B cell (primary cell): ENCODE results near the gene FLT1.

Experiments
- CTCF ChIP-seq: fragments of 200-600 bp; IDR thresholded peaks from one replicate; pipeline ENCODE4 v1.8.0; 2022; ENCODE audit warnings: antibody characterized with exemption, mild to moderate bottlenecking
- EZH2 ChIP-seq: IDR thresholded peaks from 2 replicates; pipeline ENCODE4 v1.6.1; 2012; ENCODE audit warnings: borderline replicate concordance, low read depth, mild to moderate bottlenecking, moderate library complexity, low read length; ENCODE audit not compliant: insufficient read depth, poor library complexity, severe bottlenecking

DNA sequence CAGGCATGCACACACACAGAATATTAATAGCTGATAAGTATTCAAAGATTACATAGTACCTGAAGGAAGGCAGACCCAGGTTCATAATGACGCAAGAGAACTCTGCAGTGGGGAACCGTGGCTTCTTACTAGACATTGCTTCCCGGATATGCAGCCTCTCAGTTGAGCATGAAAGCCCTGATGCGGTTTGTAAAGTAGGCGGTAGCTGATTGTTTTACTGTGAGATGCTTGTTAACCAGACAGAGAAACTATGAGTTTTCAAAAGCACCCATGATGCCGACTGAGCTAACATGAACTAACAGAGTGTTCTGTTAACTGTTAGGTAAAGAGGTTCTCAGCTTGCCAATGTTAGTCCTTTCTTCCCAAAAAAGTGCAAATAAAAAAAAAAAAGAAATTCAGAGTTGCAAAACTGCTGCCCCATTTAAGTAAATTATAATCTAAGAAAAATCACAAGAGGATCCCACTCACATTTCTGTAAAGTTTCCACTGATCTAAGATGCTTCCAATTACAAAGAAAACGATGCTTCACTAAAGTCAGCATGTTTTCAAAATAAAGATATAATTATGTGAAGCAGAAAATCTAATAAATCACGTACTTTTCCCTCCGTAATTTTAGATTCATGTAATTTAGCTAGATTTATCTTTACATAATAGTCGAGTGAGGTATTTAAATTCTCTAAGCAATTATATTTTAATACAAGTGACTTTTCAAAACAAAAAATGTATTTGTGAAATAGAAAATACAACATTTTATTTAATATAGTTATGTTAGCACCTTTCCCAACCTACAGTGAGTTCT, 2.2 kb downstream of the FLT1 start:
- TF ChIP-seq CTCF (no peak), EZH2 (no peak)
